ENCODE measurements around the gene SYNE2. TPM values are rescaled to one million over a fixed set of nuclear protein-coding genes. Genes with fewer than 3 reads are reported as not detected.

SYNE2 gene
- polyA plus RNA-seq, 1 donor from 2014 or later: 82.3 TPM

- Histone ChIP-seq H3K9me2 (ENCODE audit: insufficient read depth, low read length) (no peaks in the 10 kb centered on the region), H3K27ac (ENCODE audit: low read length) (no peak overlapping the region), H3K27me3 (ENCODE audit: insufficient read depth, low read depth, low read length) (no peaks in the 10 kb centered on the region), H3K4me3 (ENCODE audit: low read length) (no peak overlapping the region), H3K79me2 (replicated peaks; ENCODE audit: insufficient read depth, low read length) (peaks cover 5% of the 10 kb centered on the region), H3K4me2 (ENCODE audit: low read length) (no peak overlapping the region), H3K9ac (ENCODE audit: low read length) (no peak overlapping the region), H3F3A (ENCODE audit: insufficient read depth, low read length, poor library complexity, severe bottlenecking) (no peaks in the 10 kb centered on the region), H3K9me3 (ENCODE audit: low read length) (no peaks in the 10 kb centered on the region), H2AFZ (ENCODE audit: low read depth, low read length) (no peak overlapping the region), H3K36me3 (ENCODE audit: insufficient read depth, low read length) (no peaks in the 10 kb centered on the region), H4K20me1 (ENCODE audit: insufficient read depth) (no peaks in the 10 kb centered on the region)
- TF ChIP-seq MXI1 (conservative IDR thresholded peaks at IDR 0.05; ENCODE audit: poor library complexity, severe bottlenecking): no peak
Measured at GRCh38 chr14:64185184-64185583, 332.4 kb downstream of the SYNE2 start.

GRCh38 chr14:64186231-64187129 is 333.7 kb downstream of the SYNE2 start:
- TF ChIP-seq CTCF (IDR thresholded peaks at IDR 0.05; ENCODE audit: poor library complexity, severe bottlenecking) (no peak), EZH2 (IDR thresholded peaks at IDR 0.05; ENCODE audit: borderline replicate concordance, insufficient read depth, low read length, poor library complexity, severe bottlenecking) (no peak), REST (IDR thresholded peaks at IDR 0.05; ENCODE audit: borderline replicate concordance) (no peak), TAF1 (IDR thresholded peaks at IDR 0.05; ENCODE audit: low read depth) (no peak)
- Histone ChIP-seq H3K9me3 (ENCODE audit: low read length) (no peaks in the 10 kb centered on the region), H3K27ac (ENCODE audit: low read length) (no peak overlapping the region), H3K79me2 (replicated peaks; ENCODE audit: insufficient read depth, low read length) (peaks cover 5% of the 10 kb centered on the region), H3K4me3 (ENCODE audit: low read length) (no peak overlapping the region), H3K4me2 (ENCODE audit: low read length) (no peak overlapping the region), H3K27me3 (ENCODE audit: insufficient read depth, low read depth, low read length) (no peaks in the 10 kb centered on the region), H3K9ac (ENCODE audit: low read length) (no peak overlapping the region), H3K9me2 (ENCODE audit: insufficient read depth, low read length) (no peaks in the 10 kb centered on the region), H4K20me1 (ENCODE audit: insufficient read depth) (no peaks in the 10 kb centered on the region), H3K36me3 (ENCODE audit: insufficient read depth, low read length) (no peaks in the 10 kb centered on the region), H2AFZ (ENCODE audit: low read depth, low read length) (no peak overlapping the region), H3F3A (ENCODE audit: insufficient read depth, low read length, poor library complexity, severe bottlenecking) (no peaks in the 10 kb centered on the region)

- H3K4me3 ChIP-seq (ENCODE audit: low read length): no peak overlapping the region
- H4K20me1 ChIP-seq (ENCODE audit: insufficient read depth): no peaks in the 10 kb centered on the region
- TF ChIP-seq POLR2AphosphoS5 (IDR thresholded peaks at IDR 0.05) (no peak), MXI1 (conservative IDR thresholded peaks at IDR 0.05; ENCODE audit: poor library complexity, severe bottlenecking) (no peak), SMC3 (conservative IDR thresholded peaks at IDR 0.05; ENCODE audit: poor library complexity) (no peak), EP300 (conservative IDR thresholded peaks at IDR 0.05; ENCODE audit: poor library complexity, severe bottlenecking) (no peak), TAF1 (IDR thresholded peaks at IDR 0.05; ENCODE audit: low read depth) (no peak), EZH2 (IDR thresholded peaks at IDR 0.05; ENCODE audit: borderline replicate concordance, insufficient read depth, low read length, poor library complexity, severe bottlenecking) (no peak), CTCF (IDR thresholded peaks at IDR 0.05; ENCODE audit: poor library complexity, severe bottlenecking) (no peak), RAD21 (conservative IDR thresholded peaks at IDR 0.05) (no peak), REST (IDR thresholded peaks at IDR 0.05; ENCODE audit: borderline replicate concordance) (no peak)
- H3K27me3 ChIP-seq (ENCODE audit: insufficient read depth, low read depth, low read length): no peaks in the 10 kb centered on the region
- no peaks in the 10 kb centered on the region for H3F3A ChIP-seq (ENCODE audit: insufficient read depth, low read length, poor library complexity, severe bottlenecking)
- H3K9me2 ChIP-seq (ENCODE audit: insufficient read depth, low read length): no peaks in the 10 kb centered on the region
- no peak overlapping the region for H3K4me2 ChIP-seq (ENCODE audit: low read length)
- no peak overlapping the region for H3K9ac ChIP-seq (ENCODE audit: low read length)
- no peaks in the 10 kb centered on the region for H3K9me3 ChIP-seq (ENCODE audit: low read length)
- H3K27ac ChIP-seq (ENCODE audit: low read length): no peak overlapping the region
- no peaks in the 10 kb centered on the region for H3K36me3 ChIP-seq (ENCODE audit: insufficient read depth, low read length)
- no peaks in the 10 kb centered on the region for H3K79me2 ChIP-seq (replicated peaks; ENCODE audit: insufficient read depth, low read length)
- no peak overlapping the region for H2AFZ ChIP-seq (ENCODE audit: low read depth, low read length)
Measured at GRCh38 chr14:64187331-64187730, 334.5 kb downstream of the SYNE2 start.

All from neural cell (in vitro differentiated cells).